HCT116 (cell line): Measurements from ENCODE around the gene WDR4. TPM values are rescaled to one million over a fixed set of nuclear protein-coding genes. Genes with fewer than 3 reads are reported as not detected.

Source experiments
- ATAC-seq: fragments of 200-7000 bp; cut with Tn5 transposase; 2 replicates; pipeline ENCODE4 v1.9.1; 2020; ENCODE audit warnings: mild to moderate bottlenecking, moderate library complexity
- BruUV-seq: library from RNA; stranded (reverse); fragments of 400-500 nt; replicated peaks from 2 replicates; lab custom pipeline; 2021; lab: Mats Ljungman, UMichigan
- CTCF ChIA-PET: fragments of 300-600 bp; sonication (Branson Sonifier 250); formaldehyde crosslinking; loops from one replicate; lab custom pipeline; 2021; ENCODE audit warnings: antibody characterized with exemption; lab: Charles Lee
- POLR2A ChIA-PET: fragments of 300-600, 350-600 bp; sonication (Branson Sonifier 250); formaldehyde crosslinking; loops from one replicate; lab custom pipeline; 2021; ENCODE audit warnings: antibody characterized with exemption; lab: Charles Lee
- RAD21 ChIA-PET, 2 experiments: fragments of 300-600 bp; sonication (Branson Sonifier 250); formaldehyde crosslinking; loops; one replicate each; lab custom pipeline; 2023; ENCODE audit warnings: low total read pairs in 2 of 2; ENCODE audit not compliant: uncharacterized antibody in 2 of 2, unreplicated experiment in 2 of 2, low non-redundant PET in 1 of 2; lab: Charles Lee
- DNase-seq: peaks from one replicate; pipeline ENCODE4 v3.0.0-alpha.2; 2010; ENCODE audit warnings: low read depth, low spot score
- H2AFZ ChIP-seq: fragments of 200-600 bp; shearing (Covaris generic), sonication (generic); 2 replicates; pipeline ENCODE4 v1.6.1; 2017; ENCODE audit warnings: low read depth, mixed run types, mixed read lengths, antibody characterized with exemption, low read length; ENCODE audit not compliant: poor library complexity, severe bottlenecking
- H3K27ac ChIP-seq: 2 replicates; pipeline ENCODE4 v1.5.1; 2012; ENCODE audit warnings: low read depth, low read length
- H3K27me3 ChIP-seq: fragments of 200-600 bp; sonication (generic); 2 replicates; pipeline ENCODE4 v1.6.1; 2016; ENCODE audit warnings: mixed run types, low read length, mixed read lengths; ENCODE audit not compliant: insufficient read depth
- H3K36me3 ChIP-seq, 2 experiments: fragments of 200-500 bp in 1 of 2; fragments of 200-600 bp in 1 of 2; sonication (Bioruptor generic) in 1 of 2; sonication (generic) in 1 of 2; 2 replicates each; pipeline versions ENCODE4 v1.5.1 to v1.6.1; 2014 to 2016; ENCODE audit warnings: low read length in 2 of 2, inconsistent platforms in 1 of 2, mixed read lengths in 1 of 2, mixed run types in 1 of 2; ENCODE audit not compliant: insufficient read depth in 2 of 2, control insufficient read depth in 1 of 2
- H3K4me1 ChIP-seq, 2 experiments: fragments of 200-600 bp in 1 of 2; sonication (generic) in 1 of 2; 2 replicates each; pipeline versions ENCODE4 v1.5.1 to v1.6.1; 2012 to 2017; ENCODE audit warnings: low read length in 2 of 2, inconsistent platforms in 1 of 2, mild to moderate bottlenecking in 1 of 2, mixed read lengths in 1 of 2, mixed run types in 1 of 2, moderate library complexity in 1 of 2; ENCODE audit not compliant: insufficient read depth in 2 of 2, control insufficient read depth in 1 of 2
- H3K4me2 ChIP-seq: fragments of 200-600 bp; sonication (generic); 2 replicates; pipeline ENCODE4 v1.6.1; 2017; ENCODE audit warnings: mixed run types, low read length, mixed read lengths
- H3K4me3 ChIP-seq, 2 experiments: fragments of 200-600 bp in 1 of 2; sonication (generic) in 1 of 2; replicated peaks in 1 of 2; 2 replicates each; pipeline ENCODE4 v1.5.1; 2011 to 2016; ENCODE audit warnings: low read length in 2 of 2, control low read depth in 1 of 2, low read depth in 1 of 2, mild to moderate bottlenecking in 1 of 2, mixed read lengths in 1 of 2, mixed run types in 1 of 2
- H3K79me2 ChIP-seq: fragments of 200-600 bp; sonication (generic); 2 replicates; pipeline ENCODE4 v1.6.1; 2017; ENCODE audit warnings: mild to moderate bottlenecking, mixed run types, low read length, moderate library complexity, mixed read lengths; ENCODE audit not compliant: insufficient read depth
- H3K9ac ChIP-seq: fragments of 200-600 bp; sonication (generic); 2 replicates; pipeline ENCODE4 v1.6.1; 2016; ENCODE audit warnings: low read length, mixed read lengths
- H3K9me2 ChIP-seq: fragments of 200-600 bp; sonication (generic), shearing (Covaris generic); 2 replicates; pipeline ENCODE4 v1.6.1; 2017; ENCODE audit warnings: mixed run types, mild to moderate bottlenecking, moderate library complexity; ENCODE audit not compliant: insufficient read depth
- H3K9me3 ChIP-seq, 2 experiments: fragments of 200-500 bp in 1 of 2; fragments of 200-600 bp in 1 of 2; sonication (Bioruptor generic) in 1 of 2; sonication (generic) in 1 of 2; 2 replicates each; pipeline ENCODE4 v1.6.1; 2014 to 2017; ENCODE audit warnings: low read length in 2 of 2, mixed read lengths in 2 of 2, inconsistent platforms in 1 of 2, low read depth in 1 of 2, mild to moderate bottlenecking in 1 of 2, mixed run types in 1 of 2, moderate library complexity in 1 of 2; ENCODE audit not compliant: control insufficient read depth in 1 of 2, insufficient read depth in 1 of 2
- H4K20me1 ChIP-seq: fragments of 200-600 bp; sonication (generic), shearing (Covaris generic); 2 replicates; pipeline ENCODE4 v1.6.1; 2017; ENCODE audit warnings: mixed run types, mild to moderate bottlenecking, moderate library complexity; ENCODE audit not compliant: insufficient read depth
- ATF3 ChIP-seq: IDR thresholded peaks from 2 replicates; pipeline ENCODE4 v1.6.1; 2012
- EGR1 ChIP-seq: IDR thresholded peaks from 2 replicates; pipeline ENCODE4 v1.6.1; 2012; ENCODE audit warnings: low read depth
- ELF1 ChIP-seq: IDR thresholded peaks from 2 replicates; pipeline ENCODE4 v1.6.1; 2012; ENCODE audit warnings: low read depth, borderline replicate concordance
- FOSL1 ChIP-seq: IDR thresholded peaks from 2 replicates; pipeline ENCODE4 v1.6.1; 2012; ENCODE audit warnings: low read depth
- RAD21 ChIP-seq: IDR thresholded peaks from 2 replicates; pipeline ENCODE4 v1.6.1; 2012; ENCODE audit warnings: low read depth, mild to moderate bottlenecking
- ZBTB33 ChIP-seq: IDR thresholded peaks from 2 replicates; pipeline ENCODE4 v1.6.1; 2011; ENCODE audit warnings: mild to moderate bottlenecking, low read length, moderate library complexity; ENCODE audit not compliant: insufficient replicate concordance; ENCODE audit errors: extremely low read depth
- intact Hi-C: fragments of 100-400 bp; cut with micrococcal nuclease; formaldehyde crosslinking; loops from 2 replicates; pipeline ENCODE4 v1.10.0; 2022
- total RNA-seq: library from RNA; stranded (reverse); gene quantifications from one replicate; pipeline ENCODE4 v1.2.1, GENCODE V29; 2021; ENCODE audit not compliant: unreplicated experiment

The WDR4 gene
- total RNA-seq, 1 experiment from 2014 or later = 34.8 TPM

GRCh38 chr21:42861848-42862400 lies 17.4 kb downstream of the WDR4 start (continued):
- TF ChIP-seq ZBTB33 (no peak), RAD21 (no peak), EGR1 (no peak)

DNA sequence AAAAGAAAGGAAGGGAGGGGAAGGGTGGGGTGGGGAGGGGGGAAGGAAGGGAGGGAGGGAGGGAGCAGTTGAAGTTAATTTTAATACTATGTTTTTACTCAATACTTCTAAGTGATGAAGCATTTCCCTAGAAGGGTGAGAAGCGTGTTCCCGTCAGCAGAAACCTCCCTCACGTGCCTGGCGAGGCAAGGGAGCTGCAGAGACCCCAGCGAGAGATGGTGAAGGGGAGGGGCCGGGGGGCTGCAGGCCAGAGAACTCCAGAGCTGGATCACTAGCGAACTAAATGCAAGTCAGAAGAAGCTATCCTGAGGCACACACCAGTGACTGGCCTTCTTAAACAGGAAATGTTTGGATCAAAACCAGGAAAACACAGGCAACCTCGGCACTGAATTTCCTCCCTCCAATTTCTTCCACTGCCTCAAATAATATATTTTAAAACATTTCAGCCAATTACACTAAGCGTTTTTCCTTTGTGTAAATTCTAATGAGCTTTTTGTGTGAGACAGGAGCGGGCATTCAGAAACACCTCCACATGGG lies 18.0 kb downstream of the WDR4 start:
- RAD21 ChIA-PET = no interaction called here
- H3K79me2 ChIP-seq = peaks cover 99% of the 10 kb centered on the region
- BruUV-seq = no TSS peak
- DNase-seq (no peak), ATAC-seq (no peak)
- intact Hi-C loops = loop anchor here (10.0 kb wide), 1 partner anchor 977 kb away; no protein-coding TSS in a partner anchor
- H3K9ac ChIP-seq = no peak overlapping the region
- H3K4me3 ChIP-seq = no peak overlapping the region
- POLR2A ChIA-PET = no interaction called here
- TF ChIP-seq ATF3 (no peak), FOSL1 (no peak), ELF1 (no peak)
- no peaks in the 10 kb centered on the region for H3K9me2 ChIP-seq
- no peak overlapping the region for H3K4me2 ChIP-seq
- H3K27ac ChIP-seq = no peak overlapping the region
- H2AFZ ChIP-seq = no peak overlapping the region
- peaks cover 39 to 72% of the 10 kb centered on the region in 2 experiments for H3K36me3 ChIP-seq
- CTCF ChIA-PET = no interaction called here
- H3K4me1 ChIP-seq = no peaks in the 10 kb centered on the region
- no peaks in the 10 kb centered on the region for H3K9me3 ChIP-seq
- H3K27me3 ChIP-seq = no peaks in the 10 kb centered on the region
- H4K20me1 ChIP-seq = no peaks in the 10 kb centered on the region; the same call in 1 of the 2 replicates
